GM21825 (cell line): ENCODE measurements around the gene SRP9.
A peak's percentile ranks its signal among the peaks of the same experiment; 100 is the strongest.
"Not testable (repeated sequence)": the region's sequence is repeated elsewhere in the genome, so short reads cannot be mapped to it uniquely, and the experiment has no call there.

Experiments used
- ATAC-seq: cut with Tn5 transposase; IDR thresholded peaks from one replicate; pipeline ENCODE4 v1.9.1; 2021; ENCODE audit warnings: mild to moderate bottlenecking, moderate library complexity; ENCODE audit not compliant: unreplicated experiment

Gene SRP9

DNA sequence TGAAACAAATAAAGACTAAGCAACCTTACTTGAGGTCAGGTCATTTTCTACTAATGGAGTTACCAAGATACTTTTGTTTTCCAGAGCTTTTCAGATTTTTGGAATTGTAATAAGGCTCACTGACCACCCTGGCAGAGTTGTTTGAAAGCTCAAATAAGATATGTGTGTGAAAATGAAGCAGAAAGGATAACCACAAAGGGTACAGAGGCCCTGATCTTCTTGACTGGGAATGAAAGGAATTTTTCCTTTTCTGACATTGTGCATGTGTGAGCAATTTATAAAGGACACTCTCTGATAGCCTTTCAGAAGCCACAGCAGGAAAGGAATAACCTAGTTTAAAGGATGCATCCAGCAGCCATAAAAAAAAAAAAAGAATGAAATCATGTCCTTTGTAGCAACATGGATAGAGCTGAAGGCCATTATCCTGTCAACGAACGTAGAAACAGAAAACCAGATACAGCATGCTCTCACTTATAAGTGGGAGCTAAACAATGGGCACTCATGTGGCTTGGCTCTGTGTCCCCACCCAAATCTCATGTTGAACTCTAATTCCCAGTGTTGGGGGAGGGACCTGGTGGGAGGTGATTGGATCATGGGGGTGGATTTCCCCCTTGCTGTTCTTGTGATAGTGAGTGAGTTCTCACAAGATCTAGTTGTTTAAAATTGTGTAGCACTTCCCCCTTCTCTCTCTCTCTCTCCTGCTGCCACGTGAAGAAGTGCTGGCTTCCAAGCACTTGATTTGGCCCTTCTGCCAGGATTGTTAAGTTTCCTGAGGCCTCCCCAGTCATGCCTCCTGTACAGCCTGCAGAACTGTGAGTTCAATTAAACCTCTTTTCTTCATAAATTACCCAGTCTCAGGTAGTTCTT is 3.1 kb upstream of the SRP9 start:
- ATAC-seq = no peak

DNA sequence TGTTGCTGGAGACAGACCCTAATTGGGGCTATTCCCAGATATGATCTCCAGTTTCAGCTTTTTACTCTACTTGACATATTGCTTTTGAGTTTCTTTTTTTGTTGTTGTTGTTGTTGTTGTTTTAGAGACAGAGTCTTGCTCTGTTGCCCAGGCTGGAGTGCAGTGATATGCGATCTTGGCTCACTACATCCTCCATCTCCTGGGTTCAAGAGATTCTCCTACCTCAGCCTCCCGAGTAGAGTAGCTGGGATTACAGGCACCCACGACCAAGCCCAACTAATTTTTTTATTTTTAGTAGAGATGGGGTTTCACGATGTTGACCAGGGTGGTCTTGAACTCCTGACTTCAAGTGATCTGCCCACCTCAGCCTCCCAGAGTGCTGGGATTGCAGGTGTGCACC is 1.3 kb upstream of the SRP9 start:
- ATAC-seq = no peak

DNA sequence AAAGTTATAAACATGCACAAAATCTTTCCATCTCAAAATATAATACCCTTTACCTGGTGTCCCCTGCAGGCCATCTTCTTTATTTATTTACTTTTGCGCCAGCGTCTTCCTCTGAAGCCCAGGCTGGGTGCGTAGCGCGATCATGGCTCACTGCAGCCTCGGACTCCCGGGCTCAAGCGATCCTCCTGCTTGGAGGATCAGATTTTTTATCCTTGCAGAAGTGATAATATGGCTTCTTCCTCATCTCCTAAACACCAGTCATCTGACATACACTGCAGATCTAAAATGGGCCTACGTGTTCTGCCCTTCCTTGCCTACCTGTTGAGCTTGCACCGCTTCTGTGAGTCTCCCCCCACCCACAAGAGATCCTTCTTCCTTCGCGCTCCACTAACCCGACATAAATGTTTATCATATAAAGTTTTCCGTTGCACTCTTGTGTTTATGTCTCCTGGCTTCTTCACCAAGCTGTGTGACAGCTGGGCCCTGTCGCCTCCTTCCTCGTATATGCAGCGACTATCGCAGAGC is 506 bp upstream of the SRP9 start:
- peak; percentile 17 for ATAC-seq

DNA sequence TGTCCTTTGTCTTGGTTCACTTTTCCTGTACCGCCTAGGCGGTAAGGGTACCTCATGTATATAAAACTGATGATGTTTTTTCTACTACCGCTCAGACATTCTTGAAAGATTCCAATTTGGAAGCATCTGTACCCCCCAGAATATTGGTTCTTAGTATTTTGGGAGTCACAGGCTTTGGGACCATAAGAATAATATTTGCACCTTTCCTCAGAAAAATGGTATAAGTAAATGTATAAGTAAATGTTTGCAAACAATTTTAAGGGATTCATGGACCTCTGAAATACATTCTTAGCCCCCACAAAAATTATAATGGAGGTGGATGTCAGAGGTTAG is 677 bp downstream of the SRP9 start:
- ATAC-seq = no peak

DNA sequence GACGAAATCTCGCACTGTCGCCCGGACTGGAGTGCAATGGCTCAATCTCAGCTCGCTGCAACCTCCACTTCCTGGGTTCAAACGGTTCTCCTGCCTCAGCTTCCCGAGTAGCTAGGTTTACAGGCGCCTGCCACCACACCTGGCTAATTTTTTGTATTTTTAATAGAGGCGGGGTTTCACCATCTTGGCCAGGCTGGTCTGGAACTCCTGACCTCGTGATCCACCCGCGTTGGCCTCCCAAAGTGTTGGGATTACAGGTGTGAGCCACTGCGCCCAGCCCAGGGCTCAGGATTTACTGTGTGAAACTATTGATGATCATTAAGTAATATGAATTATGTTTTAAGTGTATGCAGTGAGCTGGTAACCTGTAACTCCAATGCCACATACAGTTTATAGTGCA is 1.5 kb downstream of the SRP9 start:
- ATAC-seq = not testable (repeated sequence)

DNA sequence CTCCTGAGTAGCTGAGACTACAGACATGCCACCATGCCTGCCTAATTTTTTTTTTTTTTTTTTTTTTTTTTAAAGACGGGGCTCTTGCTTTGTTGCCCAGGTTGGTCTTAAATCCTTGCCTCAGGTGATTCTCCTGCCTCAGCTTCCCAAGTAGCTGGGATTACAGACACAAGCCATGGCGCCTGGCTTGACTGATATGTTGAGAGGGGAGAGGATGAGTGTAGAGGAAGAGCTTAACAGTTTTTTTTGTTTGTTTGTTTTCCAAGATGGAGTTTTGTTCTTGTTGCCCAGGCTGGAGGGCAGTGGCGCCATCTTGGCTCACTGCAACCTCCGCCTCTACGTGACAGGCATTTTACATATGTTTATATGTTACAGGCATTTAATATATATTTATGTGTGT is 2.5 kb downstream of the SRP9 start:
- no peak for ATAC-seq

DNA sequence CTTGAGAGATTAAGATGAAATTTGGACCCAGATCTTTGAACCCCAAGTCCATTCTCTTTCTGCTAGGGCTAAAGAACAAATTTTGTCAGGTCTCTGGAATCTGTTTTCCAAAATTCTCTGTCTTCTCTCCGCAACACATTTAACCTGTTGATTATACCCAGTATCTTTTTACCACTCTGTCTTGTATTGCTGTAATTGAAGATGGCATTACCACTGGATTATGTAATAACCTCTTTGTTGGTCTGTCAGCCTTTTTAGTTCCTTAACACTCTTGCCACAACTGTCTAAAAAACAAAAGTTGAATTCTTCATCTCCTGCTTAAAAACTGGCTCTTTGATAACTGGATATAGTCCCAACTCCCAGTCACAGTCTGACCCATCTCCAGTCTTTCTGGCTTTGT is 3.0 kb downstream of the SRP9 start:
- no peak for ATAC-seq

DNA sequence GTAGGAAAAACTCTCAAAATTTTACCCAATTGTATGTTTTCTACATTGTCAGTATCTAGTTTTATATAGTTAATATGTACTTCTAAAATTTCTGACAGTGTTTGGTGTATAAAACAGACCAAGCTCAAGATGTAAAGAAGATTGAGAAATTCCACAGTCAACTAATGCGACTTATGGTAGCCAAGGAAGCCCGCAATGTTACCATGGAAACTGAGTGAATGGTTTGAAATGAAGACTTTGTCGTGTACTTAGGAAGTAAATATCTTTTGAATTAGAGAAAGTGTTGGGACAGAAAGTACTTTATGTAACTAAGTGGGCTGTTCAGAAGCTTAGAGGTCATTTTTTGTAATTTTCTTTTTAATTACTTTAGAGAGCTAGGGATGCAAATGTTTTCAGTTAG is 11.5 kb downstream of the SRP9 start:
- not testable (repeated sequence) for ATAC-seq

DNA sequence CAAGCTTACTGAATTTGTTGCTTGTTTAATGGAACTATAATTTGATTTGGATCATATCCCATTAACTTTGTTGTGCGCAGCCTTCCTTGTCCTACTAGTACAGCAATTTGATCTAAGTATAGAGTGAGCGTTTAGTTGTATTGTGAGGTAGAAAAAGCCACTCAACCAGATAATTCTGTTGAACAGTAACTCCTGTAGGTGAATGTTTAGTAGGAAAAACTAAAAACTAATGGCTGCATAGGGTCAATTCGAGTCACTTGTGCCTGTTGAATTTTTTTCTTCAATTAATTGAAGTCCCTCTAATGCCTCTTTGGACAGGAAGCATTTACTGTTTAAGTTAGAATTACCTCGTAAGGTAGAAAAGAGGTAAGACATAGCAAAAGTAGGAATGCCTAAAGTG is 17.3 kb downstream of the SRP9 start:
- no peak for ATAC-seq

DNA sequence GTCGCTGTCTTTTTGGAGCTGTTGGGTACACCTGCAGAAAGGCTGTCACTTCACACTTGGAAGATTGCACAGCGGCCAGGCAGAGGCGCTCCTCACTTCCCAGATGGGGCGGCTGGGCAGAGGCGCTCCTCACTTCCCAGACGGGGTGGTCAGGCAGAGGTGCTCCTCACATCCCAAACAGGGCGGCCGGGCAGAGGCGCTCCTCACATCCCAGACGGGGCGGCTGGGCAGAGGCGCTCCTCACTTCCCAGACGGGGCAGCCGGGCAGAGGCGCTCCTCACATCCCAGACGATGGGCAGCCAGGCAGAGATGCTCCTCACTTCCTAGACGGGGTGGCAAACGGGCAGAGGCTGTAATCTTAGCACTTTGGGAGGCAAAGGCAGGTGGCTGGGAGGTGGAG is 18.5 kb downstream of the SRP9 start:
- ATAC-seq = not testable (repeated sequence)

DNA sequence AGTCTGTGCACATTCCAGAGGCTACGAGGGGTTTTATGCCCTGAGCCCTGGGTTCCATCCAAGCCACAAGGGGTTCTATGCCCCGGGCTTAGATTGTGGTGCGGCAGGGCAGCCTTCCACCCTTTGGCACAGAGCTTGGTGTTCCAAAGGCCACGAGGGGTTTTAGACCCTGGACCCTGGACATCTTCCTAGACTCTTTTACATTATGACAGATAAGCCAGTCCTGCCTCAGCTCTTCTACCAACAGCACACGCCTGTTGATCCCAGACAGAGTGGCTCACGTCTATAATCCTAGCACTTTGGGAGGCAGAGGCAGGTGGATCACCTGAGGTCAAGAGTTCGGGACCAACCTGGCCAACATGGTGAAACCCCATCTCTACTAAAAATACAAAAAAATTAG is 23.5 kb downstream of the SRP9 start:
- not testable (repeated sequence) for ATAC-seq

DNA sequence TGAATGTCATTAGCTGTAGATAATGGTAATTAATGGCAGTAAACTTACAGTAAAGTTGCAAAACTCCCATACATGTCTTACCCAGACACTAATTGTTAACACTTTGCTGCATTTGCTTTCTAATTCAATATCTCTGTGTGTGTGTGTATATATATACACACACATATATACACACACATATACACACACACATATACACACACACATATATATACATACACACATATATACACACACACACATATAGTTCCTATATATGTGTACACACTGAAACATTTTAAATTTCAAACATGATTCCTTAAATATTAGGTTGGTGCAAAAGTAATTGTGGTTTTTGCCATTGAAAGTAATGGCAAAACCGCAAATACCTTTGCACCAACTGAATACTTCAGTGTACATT is 28.6 kb downstream of the SRP9 start:
- no peak for ATAC-seq

DNA sequence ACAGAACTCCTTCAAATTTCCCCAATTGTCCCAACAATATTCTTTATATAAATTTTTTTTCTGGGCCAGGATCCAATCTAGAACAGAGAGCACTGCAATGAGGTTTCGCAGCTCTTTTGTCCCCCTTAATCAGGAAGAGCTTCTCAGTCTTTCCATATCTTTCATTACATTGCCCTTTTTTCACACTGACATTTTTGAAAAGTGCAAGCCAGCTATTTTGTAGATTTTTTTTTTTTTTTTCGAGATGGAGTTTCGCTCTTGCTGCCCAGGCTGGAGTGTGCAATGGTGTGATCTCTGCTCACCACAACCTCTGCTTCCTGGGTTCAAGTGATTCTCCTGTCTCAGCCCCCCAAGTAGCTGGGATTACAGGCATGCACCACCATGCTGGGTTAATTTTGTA is 29.1 kb downstream of the SRP9 start:
- not testable (repeated sequence) for ATAC-seq

DNA sequence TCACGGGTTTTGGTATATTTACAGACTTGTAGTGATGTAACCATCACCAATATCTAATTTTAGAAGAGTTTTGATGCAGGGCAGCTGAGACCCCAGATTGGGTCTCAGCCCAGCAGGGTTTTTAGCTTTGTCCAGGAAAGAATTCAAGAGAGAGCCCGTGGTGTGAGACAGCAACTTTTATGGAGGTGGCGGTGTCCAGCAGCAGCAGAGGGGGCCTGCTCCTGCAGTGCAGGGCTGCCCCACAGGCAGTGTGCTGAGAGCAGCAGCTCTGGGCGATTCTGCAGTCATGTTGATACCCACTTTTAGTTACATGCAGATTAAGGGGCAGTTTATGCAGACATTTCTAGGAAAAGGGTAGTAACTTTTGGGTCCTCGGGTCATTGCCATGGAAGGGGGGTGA is 30.5 kb downstream of the SRP9 start:
- ATAC-seq = no peak

DNA sequence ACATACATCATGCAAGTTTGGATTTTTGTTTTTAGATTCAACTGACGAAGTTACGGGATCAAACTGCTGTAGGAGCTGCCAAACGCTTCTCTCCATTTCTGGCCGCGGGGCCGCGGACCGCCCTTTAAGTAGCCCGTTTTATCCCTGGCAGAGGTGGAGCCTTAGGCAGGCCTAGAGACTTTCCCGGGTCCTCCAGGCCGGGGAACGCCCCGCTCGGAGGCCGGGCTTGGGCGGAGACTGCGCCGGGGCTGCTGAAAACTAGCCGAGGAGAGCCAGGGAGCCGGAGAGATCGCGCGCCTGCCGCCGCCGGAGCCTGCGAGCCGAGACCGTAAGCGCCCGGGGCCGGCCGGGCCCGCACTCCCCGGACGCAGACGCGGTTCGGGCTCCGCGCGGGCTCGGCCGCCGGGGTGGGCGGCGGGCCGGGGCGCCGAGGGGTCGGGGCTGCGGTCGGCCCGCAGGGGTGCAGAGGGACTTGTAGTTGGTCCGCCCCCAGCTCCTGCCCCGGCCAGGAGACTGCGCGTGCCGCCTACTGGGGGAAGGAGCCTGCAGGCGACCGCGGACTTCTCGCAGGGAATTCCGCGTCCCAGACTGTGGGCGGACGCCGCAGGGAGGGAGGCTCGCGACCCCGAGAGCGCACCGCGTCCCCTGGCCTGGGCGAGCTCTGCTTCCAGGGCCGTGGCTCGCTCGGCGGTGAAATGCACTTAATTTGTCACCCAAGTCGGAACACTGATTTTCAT is 32.4 kb downstream of the SRP9 start, which contains the start of gene EPHX1:
TSS of gene EPHX1 (plus strand) at position 283 of the 737 bp plus-strand sequence. CDS start 18,606 bp downstream, outside the sequence.
- peak; percentile 96 for ATAC-seq

DNA sequence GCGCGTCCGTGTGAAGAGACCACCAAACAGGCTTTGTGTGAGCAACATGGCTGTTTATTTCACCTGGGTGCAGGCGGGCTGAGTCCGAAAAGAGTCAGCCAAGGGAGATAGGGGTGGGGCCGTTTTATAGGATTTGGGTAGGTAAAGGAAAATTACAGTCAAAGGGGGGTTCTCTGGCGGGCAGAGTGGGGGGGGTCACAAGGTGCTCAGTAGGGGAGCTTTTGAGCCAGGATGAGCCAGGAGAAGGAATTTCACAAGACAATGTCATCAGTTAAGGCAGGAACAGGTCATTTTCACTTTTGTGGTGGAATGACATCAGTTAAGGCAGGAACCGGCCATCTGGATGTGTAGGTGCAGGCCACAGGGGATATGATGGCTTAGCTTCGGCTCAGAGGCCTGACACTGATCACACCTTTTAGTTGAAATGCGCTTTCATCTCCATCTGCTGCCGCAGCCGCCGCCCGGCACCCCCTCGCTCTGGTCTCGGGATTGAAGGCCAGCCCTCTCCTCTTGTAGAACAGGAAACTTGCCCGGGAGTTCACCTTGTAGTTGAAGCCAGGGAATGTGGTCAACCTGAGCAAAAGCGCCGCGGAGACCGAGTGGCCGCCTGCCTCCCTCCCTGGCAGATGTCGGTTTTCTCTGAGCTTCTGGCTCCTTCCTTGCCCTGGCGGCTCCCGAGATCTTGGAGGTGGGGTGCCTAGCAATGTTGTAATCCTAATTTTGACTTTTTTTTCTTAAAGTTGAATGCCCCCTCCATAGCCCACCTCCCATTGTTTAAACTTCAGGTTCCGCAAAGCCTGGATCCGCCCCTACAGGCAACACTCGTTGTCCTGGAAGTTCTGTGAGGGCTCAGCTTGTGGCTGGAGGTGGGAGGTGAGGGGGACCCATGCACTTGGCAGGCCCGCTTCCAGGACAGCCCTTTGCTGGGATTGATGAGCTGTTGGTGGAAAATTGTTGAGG is 33.2 kb downstream of the SRP9 start:
- ATAC-seq = not testable (repeated sequence)

DNA sequence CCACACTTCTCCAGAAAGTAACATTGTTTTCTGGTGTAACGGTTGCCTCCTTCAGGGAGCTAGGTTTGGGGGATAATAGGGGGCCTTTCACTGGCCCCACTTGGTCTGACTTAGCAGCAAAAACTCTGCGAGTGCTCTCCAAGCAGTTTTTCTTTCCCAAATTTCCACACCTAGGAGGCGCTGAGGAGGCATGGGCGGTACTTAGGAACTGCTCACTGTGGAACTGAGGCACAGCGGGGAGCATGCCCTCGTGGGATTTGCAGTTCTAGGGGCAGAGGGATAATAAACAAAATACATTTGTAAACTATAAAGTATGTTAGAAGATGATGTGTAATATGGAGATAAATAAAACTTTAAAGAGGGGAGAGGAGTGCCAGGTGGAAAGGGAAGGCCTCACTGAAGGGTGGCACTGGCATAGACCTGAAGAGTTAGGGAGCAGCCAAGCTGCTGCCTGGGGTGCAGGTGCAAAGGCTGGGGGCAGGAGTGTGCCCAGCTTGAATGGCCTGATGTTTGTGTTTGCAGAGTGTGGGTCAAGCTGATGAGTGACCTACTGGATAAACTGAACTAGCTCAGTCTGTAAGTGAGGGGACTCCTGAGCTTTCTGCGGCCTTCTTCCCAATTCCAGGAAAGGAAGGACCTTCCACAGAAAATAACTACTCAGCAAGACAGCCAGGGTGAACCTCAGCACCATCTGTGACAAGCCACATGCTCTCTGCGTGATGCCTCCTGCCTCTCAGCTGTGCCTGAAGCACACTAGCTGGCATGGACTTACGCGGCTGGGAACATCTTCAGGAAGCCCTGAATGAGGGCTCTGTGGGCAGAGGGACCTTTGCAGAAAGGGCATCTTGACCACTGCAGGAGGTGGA is 34.2 kb downstream of the SRP9 start:
- ATAC-seq = no peak

DNA sequence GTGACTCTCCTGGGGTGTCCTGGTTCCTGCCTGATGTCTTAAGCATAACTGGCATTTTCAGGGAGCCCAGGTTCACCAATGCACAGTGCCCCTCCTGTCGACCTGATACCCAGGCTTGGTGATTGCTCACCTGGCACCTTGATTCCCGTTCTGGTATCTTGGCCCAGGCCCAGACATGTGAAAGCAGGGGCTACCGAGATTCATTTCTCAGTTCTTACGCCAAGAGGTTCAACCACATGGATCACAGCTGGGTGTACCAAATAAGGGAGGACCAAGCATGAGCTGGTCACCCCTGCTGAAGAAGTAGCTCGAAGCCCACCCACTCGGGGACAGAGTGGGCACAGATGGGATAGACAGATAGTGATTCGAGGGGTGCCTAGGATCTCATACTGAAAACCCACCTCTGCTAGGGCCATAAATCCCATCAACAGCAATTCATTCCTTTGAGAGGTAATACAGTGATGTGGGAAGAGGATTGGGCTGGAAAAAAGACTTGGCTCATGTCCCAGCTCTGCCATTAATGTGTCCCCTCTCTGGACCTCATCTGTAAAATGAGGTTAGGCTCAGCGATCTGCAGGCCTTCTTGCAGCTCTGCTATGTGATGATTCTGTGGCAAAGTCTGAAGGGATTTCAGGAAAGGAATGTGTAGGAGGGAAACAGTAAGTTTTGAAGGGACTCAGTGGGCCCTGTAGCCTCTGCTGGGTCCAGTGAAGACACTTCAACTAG is 35.0 kb downstream of the SRP9 start:
- no peak for ATAC-seq
